ENCODE data around the gene TBX2.

Gene TBX2

DNA sequence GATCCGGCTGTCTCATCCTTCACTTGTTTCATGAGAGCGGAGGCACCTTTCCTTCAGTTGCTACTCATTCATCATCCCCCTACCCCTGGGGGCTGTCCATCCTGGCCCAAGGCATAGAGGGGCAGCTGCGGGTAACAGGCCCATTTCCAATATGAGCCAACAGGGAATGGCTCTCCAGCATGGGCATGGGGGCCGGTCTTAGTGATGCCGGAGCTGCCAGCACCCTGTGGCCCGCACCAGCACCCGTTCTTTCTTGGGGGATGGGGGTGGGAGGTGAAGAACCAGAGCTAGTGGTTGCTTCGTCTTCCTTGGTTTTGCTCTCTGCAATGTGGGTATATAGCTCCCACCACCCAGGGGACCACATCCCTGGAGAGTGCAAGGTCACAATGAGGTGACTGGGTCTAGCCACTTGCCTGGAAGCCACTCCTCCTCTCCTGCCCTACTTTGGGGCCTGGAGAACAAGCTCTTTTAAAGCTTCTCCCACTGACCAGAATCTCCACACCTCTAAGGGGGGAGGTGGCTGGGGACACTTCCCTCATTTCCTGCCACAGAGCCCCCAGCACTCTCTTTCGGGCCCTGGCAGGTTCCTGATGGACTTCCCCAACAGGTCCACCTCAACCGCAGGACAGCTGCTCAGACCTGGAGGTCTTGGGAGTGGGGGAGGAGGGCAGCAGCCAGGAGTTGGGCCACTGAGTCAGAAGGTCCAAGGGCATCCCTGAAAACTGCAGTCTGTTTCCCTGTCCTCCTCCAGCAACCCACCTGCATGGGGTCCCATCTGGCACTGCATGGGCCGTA lies 11.9 kb upstream of the TBX2 start:
- no peak for DNase-seq

DNA sequence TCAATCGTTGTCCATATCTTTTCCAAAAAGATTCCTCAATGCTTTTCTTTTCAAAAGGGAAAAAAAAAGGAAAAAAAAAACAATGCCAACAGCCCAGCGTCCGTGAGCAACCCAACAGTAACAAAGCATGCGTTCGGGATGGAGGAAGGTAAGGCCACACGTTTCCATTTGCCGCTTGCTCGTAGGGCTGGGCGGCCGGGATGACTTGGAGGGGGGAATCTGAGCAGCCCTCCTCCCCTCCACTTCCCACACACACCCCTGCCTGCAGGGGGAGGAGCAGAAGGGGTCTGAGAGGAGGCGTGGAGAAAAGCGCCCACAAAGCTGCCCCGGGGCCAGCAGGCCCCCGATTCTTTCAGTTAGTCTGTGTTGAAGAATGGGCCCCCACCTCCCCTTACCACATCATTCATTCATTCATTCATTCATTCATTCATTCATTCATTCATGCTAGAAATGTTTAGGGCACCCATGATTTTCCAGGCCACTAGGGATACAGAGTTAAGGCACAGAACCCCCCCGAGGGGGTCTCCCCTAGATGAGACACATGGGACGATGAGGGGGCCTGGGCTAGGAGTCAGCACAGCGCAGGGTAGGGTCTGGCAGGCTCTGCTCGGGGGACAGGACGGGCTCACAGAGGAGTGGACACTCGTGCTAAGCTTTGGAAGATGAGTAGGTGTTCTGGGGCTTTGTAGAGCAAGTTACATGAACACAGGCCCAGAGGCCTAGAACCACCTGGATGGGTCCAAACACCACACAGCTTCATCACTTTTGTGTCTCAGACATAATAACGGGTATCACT lies 10.9 kb upstream of the TBX2 start:
- DNase-seq = no peak

DNA sequence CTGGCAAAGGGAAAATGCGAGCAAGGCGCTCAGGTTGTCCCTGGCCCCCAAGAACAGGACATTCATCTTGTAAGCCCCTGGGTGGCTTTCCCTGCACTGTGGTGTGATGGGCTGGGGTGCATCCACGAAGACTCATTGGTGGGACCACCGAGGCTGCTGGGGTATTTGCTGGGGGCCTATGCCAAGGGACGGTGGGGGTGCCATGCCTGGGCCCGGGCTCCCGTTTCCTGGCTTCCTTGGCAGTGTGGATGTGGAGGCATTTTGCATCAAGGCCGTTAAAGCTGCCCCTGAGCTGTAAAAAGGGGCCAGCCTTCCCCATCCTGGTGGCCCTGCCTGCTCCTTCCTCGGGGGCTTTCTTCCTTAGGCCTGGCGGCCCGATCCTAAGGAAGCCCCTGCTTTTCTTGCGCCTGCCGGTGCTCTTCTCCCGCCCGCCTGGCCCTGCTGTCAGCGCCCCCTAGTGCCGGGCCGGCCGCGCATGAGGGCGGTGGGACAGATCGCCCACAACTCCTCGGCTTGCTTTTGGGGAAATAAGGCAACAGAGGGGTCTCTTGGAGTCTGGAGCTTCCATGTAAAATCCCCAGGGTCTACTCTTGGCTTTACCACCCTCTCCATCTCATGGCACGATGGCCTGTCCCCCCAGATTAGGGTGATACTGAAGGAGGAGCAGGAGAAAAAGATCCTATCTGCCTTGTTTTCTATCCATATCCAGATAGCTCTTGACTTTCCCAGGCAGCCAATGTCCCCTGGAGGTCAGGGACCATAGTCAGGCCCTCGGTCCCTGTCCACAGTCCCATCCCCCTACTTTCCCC lies 9.8 kb upstream of the TBX2 start:
- DNase-seq = no peak

DNA sequence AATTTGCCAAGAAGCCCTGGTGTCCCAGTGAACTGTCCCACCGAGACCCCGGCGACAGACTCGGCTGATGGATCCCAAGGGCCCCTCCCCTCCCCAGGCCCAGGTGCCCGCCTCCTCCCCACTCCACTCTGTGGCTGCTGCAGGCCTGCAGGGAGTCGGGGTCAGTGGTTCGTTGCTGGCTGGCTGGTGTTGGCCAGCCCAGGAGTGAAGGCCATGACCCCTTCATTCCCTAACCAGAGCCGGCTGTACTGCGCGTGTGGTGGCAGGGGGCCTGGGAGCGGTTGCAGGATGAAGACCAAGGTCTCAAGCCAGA lies 9.2 kb upstream of the TBX2 start:
- DNase-seq = no peak

DNA sequence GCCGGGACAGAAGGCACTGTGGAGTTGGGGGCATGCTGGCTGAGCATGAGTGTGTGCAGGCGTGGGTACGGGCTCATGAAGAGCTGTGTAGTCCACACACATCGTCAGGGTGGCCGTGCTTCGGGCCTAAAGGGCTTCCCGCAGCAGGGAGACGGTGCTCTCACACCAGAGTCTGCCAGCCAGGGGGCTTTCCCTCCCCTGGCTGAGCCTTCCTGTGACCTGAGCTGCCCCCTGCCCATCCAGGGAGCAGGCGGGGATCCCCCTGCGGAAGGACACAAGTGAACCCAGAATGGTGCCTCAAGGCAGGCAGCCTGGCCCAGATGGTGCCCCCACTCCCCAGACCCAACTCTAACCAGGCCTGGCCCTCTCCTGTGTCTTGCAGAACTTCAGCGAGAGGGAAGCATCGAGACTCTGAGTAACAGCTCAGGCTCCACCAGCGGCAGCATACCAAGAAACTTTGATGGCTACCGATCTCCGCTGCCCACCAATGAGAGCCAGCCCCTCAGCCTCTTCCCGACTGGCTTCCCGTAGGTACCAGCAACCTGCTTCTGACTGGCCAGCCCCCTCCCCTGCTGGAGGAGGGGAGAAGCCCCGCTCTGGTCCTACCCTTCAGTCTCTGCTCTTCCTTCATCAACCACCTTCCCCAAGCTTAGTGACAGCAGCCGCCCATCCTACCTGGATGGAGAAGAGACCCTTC lies 7.9 kb upstream of the TBX2 start:
- DNase-seq = no peak

DNA sequence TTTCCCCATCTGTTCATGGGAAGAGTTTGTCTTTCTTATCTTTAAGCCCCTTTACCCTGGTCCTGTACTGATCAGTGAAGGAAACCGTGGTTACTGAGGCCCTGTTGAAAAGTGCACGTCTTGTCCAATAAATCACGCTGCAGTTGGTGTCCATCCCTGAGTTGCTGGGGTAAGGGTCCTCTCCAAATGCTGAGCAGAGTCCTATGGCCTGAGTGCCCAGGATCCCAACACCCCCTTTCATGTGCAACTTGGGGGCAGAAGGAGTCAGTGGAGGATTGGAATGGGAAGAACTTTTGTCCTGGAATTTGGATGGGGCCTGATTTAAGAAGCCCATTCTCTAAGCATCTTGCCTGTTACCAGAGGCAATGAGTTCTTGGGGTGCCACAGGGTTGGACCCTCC lies 7.0 kb upstream of the TBX2 start:
- DNase-seq = no peak

DNA sequence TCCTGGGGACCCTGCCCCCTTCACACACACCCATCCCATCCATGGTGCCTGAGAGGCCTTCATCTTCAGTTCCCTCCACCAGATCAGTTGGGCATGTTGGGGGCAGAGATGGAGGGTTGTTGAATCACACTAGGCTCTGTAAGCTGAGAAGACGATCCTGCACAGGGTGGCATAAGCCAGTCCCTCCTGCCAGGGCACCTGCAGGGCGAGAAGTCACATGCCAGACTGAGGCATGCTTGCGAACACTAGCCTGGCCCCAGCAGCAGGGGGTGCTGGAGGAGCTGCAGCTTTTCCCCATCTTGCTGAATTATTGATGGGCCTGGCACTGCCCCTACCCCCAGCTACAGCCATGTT lies 6.1 kb upstream of the TBX2 start:
- no peak for DNase-seq

DNA sequence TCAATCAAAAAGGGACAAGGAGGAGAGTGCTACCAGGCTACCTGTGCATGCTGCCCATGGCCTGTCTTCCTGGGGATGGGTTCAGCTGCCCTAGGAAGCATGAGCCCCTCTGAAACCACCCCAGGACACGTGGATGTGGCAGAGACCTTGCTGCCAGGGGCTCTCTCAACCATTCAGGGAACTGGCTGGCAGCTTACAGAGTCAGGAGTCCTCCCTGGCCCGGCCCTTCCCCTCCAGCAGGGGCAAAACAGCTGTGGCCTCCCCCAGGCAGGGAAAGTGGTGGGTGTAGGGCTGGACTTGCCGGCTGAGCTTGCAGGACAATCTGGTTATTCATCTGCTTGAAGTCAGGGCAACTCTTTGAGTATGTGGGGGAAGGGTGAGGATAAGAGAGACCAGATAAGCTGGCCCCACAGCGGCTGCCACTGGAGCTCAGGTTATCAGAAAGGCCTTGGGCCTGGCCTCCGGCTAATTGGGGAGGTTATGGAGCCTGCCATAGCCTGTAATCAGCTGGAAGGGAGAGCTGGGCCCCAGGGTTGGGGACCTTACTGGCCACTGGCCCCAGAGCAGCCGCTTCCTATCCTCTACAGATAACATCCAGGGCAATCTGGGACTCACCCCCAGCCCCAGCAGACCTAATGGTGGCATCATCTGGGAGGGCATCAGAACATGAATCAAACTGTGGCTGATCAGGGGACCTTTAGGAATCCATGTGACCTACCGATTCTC lies 5.6 kb upstream of the TBX2 start:
- no peak for DNase-seq

DNA sequence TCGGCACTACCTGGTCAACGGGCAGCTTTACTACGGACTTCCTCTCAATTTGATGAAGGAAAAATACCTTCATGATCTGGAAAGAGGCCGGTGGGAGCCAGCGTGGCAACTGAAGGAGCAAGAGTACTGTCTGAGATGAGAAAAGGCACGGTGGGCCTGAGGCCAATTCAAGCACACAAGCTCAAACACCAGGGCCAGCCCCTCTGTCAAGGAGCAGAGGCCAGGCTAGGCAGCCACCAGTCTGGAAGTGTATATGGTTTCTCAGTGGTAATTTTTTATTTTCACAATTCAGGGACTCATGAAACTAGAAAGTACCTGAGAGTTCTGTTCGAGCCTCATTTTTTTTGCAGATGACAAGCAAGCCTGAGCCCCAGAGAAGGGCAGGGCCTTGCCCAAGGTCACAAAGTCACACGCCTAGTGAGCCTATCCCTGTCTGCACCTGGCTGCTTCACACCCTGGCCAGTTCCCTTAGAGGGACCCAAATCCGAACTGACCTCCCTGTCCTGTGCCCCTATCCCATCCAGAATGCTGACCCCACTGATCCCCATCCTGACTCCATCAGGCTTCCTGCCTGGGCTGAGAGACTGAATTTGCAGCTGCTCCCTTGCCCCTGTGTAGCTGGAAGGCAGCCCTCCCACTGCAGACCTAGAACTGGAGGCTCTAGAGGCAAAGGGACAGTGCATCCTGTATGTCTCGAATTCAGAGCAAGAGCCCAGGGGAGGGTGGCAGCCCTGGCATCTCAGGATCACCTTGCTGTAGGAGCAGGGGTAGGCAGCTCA lies 4.8 kb upstream of the TBX2 start:
- no peak for DNase-seq

DNA sequence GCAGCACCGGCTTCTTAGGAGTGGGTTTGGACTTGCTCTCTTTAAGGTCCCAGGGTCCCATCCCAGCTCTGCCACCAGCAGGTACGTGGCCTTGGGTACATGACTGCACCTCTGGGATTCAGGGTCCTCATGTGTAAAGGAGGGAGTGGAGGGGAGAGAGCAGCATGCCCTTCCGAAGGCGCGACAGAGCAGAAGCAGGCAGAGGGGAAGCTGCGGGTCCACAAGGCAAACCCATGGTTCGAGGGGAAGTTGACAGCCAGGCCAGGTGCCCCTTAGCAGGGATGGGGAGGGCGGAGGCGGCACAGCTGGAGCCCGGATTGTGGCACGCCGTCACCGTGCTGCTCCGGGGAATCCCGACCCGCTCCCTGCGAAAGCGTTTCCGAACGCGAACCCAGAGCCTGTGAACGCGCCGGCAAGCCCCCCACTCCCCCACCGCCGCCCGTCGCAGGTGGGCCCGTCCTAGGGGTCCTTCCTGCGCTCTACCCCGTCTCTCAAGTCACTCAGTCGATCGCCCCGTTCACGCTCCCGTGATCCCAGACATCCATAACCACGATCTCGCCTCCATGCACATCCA lies 4.1 kb upstream of the TBX2 start:
- DNase-seq = no peak

DNA sequence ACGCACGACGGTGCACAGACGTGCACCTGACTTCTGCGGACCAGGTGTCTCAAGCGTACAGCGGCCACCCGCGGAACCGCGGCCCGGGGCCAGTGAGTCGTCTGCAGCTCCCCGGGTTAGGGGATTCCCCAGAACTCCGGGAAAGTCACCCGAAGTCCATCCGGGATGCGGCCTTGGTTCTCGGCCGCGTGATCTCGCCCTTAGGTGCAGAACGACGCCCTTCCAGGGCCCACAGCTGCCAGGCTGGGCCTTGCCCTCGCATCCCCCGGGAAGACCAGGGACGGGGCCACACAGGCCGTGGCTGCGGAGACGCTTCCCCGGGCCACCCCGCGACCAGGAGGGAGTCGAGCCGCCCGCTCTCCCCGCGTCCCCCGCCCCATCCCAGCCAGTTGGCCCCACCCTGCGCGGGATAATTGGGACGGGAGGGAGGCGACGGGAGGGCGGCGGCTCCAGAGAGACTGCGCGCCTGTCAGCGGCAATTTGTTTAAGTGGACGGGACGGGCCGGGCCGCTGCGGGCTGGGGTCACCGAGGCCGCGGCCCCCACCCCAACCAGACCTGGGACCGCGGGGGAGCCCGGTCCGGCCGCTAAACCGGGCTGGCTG lies 3.6 kb upstream of the TBX2 start:
- DNase-seq = no peak

DNA sequence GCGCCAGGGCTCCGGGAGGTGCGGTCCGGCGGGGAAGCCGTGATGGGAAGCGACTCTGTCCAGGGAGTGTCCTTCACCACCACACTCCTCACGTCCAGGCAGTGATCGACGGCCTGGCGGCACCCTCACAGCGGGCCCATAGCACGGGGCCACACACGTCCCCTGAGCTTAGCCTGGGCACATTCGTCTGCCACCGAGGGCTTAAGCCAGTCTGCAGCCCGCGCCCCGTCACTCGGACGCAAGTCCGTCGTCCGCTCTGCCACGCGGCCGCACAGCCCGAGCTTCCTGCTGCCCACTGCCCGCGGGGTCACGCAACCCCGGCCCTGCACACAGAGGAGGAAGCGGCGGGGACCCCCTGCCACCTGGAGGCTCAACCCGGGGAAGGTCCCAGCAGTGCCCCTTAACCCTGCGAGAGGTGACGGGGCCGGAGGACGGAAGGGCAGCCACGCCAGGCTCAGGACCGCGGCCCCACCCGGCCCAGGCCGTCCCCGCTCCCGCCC lies 3.0 kb upstream of the TBX2 start:
- DNase-seq = no peak

DNA sequence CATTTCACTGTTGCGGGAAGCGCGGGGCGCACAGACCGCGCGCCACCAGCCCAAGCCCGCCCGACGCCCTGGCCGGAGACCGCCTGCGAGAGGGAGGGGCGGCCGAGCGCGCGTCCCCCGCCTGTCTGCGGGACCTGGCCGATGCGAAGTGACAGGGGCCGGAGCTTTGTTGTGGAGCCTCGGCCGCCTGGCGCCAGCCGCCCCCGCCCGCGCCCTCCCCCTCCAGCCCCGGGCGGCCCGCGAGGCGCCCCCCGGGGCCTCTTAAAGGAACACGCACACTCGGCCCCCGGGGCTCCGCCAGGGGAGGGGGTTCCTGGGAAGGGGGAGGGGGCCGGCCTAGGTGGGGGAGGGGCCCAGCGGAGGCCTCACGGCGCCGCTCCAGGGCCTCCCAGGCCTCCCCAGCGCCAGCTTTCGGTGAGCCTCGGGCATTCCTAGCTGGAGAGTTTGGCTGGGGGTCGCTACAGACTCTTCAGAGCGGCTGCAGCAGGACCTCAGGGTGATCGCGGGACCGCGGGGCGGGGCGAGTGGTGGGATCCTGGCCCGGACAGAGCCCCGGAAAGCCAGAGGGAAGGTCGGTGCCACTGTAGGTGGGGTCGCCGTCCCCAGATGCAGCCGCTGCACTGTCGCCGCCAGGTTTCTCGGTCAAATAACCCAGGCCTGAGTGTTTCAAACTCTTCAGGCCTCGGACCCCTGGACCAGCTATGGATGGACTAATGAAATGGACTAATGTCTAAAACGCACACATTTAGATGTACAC lies 2.4 kb upstream of the TBX2 start:
- no peak for DNase-seq

DNA sequence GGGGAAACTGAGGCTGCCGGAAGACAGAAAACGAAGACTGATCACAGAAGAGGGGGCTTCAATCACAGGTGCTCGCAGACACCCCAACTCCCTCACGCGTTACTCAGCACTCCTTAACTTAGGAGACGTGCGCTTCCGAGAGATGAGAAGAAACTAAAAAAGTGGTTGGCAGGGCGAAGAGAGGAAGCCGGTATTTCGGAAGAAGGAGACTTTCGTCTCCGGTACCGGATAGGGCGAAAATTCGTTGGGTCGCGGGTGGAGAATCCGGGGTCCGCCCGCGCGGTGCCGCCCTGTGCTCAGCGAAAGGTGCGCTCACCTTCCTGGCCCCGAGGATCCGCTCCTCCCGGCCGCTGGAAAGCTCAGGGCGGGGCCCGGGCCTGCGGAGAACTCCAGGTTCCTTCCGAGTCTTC lies 917 bp upstream of the TBX2 start:
- no peak for DNase-seq

DNA sequence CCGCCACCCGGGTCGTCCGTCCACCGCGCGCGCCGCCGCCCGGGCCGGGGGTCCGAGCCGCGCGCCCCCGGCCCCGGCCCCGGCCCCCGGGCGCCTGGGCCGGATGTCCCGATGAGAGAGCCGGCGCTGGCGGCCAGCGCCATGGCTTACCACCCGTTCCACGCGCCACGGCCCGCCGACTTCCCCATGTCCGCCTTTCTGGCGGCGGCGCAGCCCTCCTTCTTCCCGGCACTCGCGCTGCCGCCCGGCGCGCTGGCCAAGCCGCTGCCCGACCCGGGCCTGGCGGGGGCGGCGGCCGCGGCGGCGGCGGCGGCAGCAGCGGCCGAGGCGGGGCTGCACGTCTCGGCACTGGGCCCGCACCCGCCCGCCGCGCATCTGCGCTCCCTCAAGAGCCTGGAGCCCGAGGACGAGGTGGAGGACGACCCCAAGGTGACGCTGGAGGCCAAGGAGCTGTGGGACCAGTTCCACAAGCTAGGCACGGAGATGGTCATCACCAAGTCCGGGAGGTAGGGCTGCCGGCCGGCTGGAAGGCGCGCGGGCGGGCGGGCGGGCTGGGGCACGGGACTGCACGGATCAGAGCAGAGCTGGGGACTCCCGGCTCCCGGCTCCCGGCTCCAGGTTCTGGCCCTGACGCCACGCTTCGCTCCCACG lies 548 bp downstream of the TBX2 start:
- no peak for DNase-seq

DNA sequence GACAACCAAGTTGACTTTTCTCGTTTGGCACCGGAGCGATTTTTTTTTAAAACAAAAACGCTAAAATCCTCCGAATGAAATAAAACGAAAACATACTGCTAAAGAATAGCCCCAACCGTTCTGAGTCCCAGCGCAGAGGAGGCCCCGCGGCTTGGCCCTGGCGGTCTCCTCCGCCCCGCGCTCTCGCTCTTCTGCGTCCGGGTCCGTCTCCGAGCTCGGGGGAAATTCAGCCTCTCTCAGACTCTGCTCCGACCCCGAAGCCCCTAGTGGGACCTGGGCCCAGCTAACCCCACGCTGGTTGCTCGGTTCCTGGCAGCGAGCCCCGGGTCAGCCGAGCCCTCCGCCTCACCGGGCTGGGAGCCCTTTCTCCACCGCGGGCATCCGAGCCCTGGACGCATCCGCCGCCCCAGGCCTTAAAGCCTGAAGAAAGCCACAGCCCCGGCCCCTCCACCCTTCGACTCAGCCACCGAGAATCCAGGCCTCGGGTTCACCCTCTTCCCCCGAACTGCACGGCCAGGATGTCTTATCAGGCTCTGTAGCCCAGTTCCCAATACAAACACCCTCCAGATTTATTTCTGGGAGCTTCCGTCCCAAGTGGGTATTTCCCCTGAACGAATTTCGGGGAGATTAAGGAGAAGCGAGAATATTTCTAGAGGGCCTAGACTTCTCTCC lies 1.2 kb downstream of the TBX2 start:
- DNase-seq = no peak

DNA sequence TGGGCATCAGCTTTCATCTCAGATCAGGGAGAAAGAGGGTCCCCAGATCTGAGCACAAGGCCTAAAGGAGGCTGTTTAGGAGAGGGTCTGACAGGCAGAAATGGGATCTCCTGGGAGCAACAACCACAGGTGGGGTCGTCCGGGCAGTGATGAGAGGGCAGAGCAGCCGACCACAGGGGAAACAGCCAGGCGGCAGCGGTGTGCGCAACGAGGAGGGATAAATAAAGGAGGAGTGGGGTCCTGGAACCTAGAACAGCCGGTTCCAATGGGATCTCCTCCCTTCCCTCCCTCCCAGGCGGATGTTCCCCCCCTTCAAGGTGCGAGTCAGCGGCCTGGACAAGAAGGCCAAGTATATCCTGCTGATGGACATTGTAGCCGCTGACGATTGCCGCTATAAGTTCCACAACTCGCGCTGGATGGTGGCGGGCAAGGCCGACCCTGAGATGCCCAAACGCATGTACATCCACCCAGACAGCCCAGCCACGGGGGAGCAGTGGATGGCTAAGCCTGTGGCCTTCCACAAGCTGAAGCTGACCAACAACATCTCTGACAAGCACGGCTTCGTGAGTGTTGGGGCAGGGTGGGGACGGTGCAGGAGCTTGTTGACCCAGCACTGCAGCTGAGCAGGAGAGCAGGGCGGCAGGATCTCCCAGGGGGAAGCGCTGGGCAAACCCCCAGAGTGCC lies 1.9 kb downstream of the TBX2 start:
- DNase-seq = no peak

DNA sequence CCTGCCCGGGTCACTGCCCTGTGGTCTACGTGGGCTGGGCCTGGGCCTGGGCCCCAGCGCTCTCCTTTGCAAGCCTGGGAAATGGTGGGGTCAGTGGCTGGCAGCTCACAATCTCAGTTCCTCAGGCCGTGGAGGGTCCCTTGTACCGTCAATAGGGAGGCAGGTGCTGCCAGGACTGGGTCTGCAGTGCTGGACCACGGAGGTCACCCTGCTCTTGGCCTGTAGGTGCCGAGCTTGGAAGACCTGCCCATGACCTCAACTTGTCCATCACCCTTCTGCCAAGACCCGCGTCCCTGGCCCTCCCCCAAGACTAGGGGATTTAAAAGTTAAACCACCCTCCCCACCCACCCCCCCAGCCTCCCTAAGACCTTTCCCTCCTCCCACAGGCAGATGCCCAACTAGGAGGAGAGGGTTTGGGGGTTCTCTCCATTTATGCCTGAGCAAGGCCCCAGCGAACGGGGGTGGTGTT lies 2.5 kb downstream of the TBX2 start:
- no peak for DNase-seq
